T47D (cell line): ENCODE data around the gene WNT9A.

Source experiments
- DNase-seq, 2 experiments: peaks; one replicate each; pipeline versions ENCODE4 v3.0.0 to v3.0.0-alpha.2; 2011 to 2012; ENCODE audit warnings: low read depth in 1 of 2, low spot score in 1 of 2
- JUND ChIP-seq: IDR thresholded peaks from 2 replicates; pipeline ENCODE4 v1.6.1; 2012; ENCODE audit warnings: low read depth
- in situ Hi-C: cut with HindIII; loops from 2 replicates; pipeline ENCODE4 v1.10.0; 2016; ENCODE audit warnings: low sequenced_read_pairs, low pct_unique_long_range_greater_than_20kb

WNT9A gene

GRCh38 chr1:227902641-227902990 is 45.1 kb downstream of the WNT9A start:
- in situ Hi-C loops, result no loop called here
- no peak for DNase-seq
- no peak for TF ChIP-seq JUND

- TF ChIP-seq JUND, result no peak
- in situ Hi-C loops, result no loop called here
- DNase-seq, result peak in 1 of 2 experiments; percentile 69
Measured at GRCh38 chr1:227901906-227902640, 45.7 kb downstream of the WNT9A start.

DNA sequence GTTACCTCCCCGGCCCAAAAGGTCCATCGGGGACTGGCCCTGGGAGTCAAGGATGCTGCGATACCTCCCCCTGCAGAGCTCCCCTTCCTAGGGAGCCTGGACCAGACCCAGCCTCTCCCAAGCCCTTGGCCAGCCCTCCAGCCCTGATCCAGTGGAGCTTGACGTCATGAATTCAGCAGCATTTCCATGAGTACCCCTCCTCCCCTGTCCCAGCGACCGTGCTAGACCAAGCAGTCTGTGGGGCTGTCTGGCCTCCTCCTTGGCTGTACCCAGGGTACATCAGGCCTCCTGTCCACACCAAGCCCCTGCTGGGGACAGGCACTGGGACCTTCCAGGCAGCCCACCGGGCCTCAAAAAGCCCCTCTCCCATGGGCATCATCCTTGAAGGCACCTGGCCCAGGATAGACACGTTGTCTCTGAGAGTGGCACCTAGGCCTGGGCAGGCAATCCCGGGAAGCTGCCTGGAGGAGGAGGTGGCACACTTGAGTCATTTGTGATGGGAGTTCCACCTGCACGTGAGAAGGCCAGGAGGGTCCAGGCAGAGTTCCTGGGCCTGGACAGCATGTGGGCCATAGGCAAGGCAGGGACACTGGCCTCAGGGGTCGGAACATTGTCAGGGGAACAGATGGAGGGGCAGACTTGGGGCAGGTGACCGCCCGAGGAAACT is 46.4 kb downstream of the WNT9A start:
- in situ Hi-C loops, result no loop called here
- no peak for DNase-seq
- no peak for TF ChIP-seq JUND

DNA sequence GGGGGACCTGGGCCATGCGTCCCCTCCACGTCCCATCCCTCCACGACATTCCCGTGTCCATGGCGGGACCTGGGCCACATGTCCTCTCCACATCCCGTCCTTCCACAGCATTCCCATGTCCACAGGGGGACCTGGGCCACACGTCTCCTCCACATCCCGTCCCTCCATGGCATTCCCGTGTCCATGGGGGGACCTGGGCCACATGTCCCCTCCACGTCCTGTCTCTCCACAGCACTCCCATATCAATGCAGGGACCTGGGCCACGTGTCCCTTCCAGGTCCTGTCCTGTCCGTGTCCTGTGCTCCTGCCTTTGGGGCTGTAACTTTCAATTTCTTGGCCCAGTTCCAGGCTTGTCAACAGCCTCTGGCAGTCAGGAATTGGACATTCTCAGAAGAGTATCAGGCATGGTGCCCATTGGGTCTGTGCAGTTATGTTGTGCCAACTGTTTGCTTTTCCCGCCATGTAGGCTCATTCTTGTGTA is 47.1 kb downstream of the WNT9A start:
- in situ Hi-C loops, result no loop called here
- peak; percentile 64 to 91 for DNase-seq
- no peak for TF ChIP-seq JUND

GRCh38 chr1:227899820-227900449 is 47.8 kb downstream of the WNT9A start:
- in situ Hi-C loops, result no loop called here
- no peak for TF ChIP-seq JUND
- no peak for DNase-seq

GRCh38 chr1:227899141-227899819 is 48.5 kb downstream of the WNT9A start:
- in situ Hi-C loops, result no loop called here
- no peak for DNase-seq
- no peak for TF ChIP-seq JUND

- in situ Hi-C loops, result no loop called here
- TF ChIP-seq JUND, result no peak
- DNase-seq, result no peak
Measured at GRCh38 chr1:227898502-227899140, 49.1 kb downstream of the WNT9A start.

GRCh38 chr1:227897704-227898438 is 49.9 kb downstream of the WNT9A start:
- in situ Hi-C loops, result no loop called here
- no peak for DNase-seq
- TF ChIP-seq JUND, result no peak

DNA sequence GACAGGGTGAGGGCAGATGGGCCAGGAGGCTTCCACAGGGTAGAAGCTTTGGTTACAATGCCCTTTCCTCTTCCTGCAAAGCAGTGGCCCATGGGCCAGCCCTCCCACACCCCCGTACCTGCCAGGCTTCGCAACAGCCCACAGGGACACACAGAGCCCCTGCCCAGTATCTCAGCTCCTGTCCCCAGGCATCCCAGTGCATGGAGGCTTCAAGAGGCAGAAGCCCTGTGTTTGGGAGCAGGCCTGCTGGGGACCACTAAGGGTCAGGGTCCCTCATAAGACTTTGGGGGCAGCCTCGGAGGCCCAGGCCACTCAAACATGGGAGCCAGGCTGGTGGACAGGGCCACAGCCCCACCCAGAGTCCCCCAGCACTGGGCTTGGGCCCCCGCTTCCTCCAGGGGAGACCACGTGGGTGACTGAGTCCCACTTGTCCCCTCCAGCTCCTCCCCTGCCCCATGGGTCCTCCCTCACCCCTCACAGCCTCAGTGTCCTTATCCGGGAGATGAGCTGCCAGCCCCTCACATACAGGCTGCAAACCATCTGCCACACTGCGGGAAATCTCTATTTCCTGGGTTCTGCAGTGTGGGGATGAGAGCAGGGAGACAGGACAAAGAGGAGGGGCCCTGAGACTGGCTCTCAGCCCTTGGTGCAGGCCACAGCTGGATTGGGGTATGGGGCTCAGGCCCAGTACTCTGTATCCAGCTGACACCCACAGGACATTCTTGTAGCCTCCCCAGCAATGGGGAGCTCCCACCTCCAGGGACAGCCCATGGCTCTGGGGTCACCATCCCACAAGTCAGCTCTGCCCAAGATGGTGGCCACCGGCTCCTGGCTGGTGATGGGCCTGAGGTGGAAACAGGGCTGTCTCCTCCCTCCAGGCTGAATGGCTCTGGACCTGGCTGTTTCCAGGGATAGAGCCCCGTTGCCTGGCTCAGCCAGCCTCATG is 50.7 kb downstream of the WNT9A start:
- TF ChIP-seq JUND, result no peak
- no peak for DNase-seq
- in situ Hi-C loops, result no loop called here

DNA sequence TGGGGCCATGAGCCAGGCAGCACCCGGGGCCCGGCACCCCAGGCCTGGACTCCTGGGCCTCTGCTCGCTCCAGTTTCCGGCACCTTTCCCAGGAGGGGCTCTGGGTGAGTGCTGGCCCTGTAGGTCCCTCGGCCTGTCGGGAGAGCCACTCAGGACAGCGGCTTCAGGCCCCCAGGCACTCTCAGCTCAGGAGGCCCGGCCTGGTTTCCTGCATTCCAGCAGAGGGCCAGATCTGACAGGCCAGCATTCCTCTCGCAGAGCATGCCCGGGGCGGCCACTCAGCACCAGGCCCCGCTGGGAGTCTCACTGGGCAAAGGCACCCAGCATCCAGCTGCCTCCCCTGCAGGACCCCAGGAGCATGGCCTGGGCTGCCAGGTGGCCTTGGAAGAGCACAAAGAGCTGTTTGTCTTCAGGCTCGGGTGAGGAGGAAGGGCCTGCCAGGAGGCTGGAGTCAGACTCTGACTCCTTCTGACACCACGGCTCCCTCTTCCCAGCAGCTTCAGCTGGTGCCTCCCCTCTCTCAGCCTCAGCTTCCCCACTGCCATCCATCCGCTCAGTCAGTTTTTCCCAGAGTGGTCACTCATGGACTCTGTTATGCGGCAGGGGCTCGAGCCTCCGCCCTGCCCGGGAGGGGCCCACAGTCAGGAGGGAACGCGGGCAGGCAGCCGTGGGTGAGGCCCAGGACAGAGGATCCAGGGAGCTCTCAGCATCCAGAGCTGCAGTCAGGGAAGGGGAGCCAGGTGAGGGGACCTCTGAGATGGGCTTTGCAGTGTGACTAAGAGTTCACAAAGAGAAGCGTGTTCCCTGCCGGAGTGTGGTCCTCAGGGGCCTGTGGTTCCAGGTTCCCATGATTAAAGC is 51.7 kb downstream of the WNT9A start:
- peak; percentile 92 to 96 for DNase-seq
- no peak for TF ChIP-seq JUND
- in situ Hi-C loops, result no loop called here
